Stimulated activated CD4-positive, alpha-beta T cell treated with anti-CD3 and anti-CD28 coated beads, Interleukin-2, amount 100 ng/mL, for 4 hours (primary cell): ENCODE measurements around the gene CCDC127.
"Not testable (repeated sequence)": the region's sequence is repeated elsewhere in the genome, so short reads cannot be mapped to it uniquely, and the experiment has no call there.

ENCODE experiments used
- DNase-seq: peaks from one replicate; pipeline ENCODE4 v3.0.0-alpha.2; 2020; ENCODE audit warnings: low read depth

The CCDC127 gene

GRCh38 chr5:234450-234849 is 16.5 kb upstream of the CCDC127 start:
- DNase-seq = no peak

- not testable (repeated sequence) for DNase-seq
Observed at GRCh38 chr5:233426-233825, 15.5 kb upstream of the CCDC127 start.

GRCh38 chr5:231661-232060 is 13.7 kb upstream of the CCDC127 start:
- no peak for DNase-seq

- DNase-seq = no peak
Observed at GRCh38 chr5:230711-231110, 12.8 kb upstream of the CCDC127 start.

GRCh38 chr5:228886-229285 is 10.9 kb upstream of the CCDC127 start:
- DNase-seq = no peak

GRCh38 chr5:227375-227774 is 9.4 kb upstream of the CCDC127 start:
- not testable (repeated sequence) for DNase-seq

DNA sequence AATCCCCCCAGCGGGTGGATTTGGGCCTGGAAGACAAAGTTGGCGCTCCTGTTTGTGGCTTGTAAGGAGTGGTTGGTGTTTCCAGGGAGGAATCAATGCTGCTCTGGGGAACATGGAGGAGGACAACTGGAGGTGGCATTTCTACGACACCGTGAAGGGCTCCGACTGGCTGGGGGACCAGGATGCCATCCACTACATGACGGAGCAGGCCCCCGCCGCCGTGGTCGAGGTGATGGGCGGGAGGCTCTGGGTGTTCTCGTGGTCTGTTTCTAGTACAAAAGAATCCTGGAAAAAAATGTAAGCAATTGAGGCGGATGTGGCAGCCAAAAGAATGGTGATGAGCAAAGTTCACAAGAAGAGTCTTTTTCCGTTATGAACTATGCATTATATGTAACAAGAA is 7.4 kb upstream of the CCDC127 start:
- DNase-seq = no peak

DNA sequence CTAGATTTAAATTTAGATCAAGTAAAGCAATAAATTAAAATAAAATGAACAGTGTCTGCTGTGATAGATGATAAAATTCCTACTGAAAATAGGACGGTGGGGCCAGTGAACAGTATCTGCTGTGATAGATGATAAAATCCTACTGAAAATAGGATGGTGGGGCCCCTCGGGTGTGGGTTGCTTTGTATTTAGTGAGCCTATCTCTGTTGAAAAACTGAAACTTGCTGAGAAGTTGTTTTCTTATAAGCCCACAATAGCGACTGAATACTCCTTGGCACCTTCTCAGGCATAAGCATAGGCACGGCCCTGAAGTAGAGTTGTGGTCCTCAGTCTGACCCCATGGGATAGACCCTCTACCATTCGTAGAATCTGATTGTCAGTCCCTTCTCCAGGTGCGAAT is 5.8 kb upstream of the CCDC127 start:
- no peak for DNase-seq

- not testable (repeated sequence) for DNase-seq
Observed at GRCh38 chr5:222951-223715, 5.2 kb upstream of the CCDC127 start.

GRCh38 chr5:219991-220390 is 2.0 kb upstream of the CCDC127 start:
- DNase-seq = no peak

DNA sequence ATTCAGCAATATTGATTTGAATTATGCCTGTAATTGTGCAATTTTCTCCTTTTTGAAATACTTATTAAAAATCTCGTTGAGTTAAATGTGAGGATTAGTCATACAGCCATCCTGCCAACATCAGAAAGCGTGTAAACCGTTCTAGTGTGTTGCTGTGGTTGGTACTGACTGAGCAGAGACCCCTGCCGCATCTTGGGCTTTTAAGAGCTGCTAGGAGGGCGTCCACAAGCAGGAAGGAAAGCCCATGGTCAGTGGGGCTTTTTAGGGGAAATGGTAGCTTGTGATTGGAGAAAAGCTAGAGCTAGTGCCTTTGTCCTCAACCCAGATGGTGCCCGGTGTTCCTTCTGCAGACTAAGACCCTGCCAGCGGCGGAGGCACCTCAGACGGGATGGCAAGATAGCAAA is 1.5 kb upstream of the CCDC127 start:
- DNase-seq = no peak

GRCh38 chr5:218457-219291 is 721 bp upstream of the CCDC127 start:
- DNase-seq = no peak

GRCh38 chr5:216076-216475 is 1.9 kb downstream of the CCDC127 start:
- DNase-seq = not testable (repeated sequence)

- not testable (repeated sequence) for DNase-seq
Observed at GRCh38 chr5:215256-215655, 2.7 kb downstream of the CCDC127 start.

DNA sequence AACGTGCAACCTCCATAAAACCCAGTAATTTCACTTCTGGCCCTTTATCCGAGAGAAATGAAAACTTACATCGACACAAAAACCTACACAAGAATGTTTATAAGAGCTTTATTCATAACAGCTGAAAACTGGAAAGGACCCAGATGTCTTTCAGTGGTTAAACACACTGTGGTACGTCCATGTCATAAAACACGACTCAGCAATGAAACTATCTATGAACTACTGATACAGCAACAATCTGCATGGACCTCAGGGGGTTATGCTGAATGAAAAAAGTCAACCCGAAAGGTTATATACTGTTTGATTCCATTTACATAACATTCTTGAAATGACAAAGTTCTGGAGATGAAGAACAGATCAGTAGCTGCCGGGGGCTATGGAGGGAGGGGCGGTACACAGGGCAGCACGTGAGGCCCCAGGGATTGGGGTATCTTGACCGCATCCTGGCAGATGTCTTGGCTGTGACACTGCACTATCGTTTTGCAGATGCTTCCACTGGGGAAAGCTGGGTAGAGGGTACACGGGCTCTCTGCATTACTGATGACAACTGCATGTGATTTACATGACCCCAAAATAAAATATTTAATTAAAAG is 4.1 kb downstream of the CCDC127 start:
- DNase-seq = no peak

- no peak for DNase-seq
Observed at GRCh38 chr5:208449-209114, 9.4 kb downstream of the CCDC127 start.

DNA sequence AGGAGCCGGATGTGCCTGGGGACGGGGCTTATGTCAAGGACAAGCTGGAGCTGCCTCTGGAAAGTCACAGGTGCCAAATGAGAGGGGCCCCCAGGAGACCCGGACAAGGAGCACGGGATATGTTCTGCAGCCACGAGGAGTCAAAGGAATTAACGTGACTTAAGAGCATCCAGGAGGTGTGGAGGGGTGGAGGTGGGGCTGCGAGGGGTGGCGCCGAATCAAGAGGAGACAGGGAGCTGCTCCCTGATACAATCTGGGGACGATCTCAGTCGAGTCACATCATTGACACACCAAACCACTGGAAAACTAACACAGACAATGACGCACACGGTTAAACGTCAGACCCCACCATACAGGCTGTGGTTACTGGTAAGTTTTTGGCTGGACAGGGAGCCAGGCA is 10.4 kb downstream of the CCDC127 start:
- no peak for DNase-seq

DNA sequence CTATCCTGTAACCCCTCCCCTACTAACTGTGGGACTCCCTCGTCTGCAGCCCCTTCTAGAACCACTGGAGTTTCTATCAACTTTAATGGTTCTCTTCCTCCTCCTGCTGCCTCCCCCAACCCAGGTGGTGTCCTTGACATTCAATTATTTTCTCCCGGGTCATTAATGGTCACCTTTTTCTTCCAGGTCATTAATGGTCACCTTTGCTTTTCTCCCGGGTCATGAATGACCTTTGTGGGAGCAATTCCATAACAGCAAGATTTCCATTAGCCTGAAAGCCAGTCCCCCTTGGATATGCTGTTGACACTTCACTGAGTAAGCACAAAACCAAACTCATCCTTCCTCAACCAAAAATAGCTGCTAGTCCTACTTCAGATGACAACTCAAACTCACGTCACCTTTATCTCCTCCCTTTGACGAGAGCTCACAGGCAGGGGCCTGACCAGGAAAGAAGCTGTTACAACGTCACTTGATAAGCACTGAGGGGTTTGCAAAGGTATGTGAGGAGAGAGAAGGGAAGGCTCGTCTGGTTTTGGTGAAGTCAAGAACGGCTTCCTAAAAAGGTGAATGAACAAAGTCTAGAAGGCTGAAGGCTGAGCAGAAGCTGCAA is 10.9 kb downstream of the CCDC127 start:
- DNase-seq = no peak

GRCh38 chr5:206406-206805 is 11.5 kb downstream of the CCDC127 start:
- DNase-seq = no peak

DNA sequence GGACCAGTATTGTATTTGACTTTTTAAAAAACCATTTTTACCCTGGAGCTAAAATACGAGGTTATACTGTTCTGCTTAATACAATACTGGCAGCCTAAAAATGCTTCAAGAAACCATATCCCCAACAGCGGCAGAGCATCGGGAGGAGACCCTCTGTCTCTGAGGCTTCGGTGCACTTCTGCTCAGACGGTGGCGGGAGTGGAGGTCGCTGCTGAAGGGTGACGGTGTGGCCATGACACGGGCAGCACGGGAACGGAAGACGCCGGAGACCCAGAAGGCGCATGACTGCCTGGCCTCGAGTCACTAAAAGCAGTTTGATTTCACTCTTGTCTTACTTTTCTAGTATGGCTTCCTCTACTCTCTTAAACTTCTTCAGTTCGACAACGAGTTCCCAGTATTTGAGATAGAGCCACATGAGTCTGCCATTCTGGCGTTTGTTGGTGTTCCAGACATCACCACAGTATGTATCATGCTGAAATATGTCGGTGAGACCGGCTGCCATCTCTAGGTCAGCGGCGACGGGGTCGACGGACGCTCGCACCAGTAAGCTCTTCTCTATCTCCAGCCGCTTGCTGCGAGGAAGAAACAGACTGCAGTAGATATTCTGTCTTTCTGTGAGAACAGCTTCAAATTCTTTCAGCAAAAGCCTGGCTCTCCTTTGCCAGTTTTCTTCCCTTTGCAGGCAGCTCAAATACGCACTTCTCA is 12.8 kb downstream of the CCDC127 start:
- no peak for DNase-seq

DNA sequence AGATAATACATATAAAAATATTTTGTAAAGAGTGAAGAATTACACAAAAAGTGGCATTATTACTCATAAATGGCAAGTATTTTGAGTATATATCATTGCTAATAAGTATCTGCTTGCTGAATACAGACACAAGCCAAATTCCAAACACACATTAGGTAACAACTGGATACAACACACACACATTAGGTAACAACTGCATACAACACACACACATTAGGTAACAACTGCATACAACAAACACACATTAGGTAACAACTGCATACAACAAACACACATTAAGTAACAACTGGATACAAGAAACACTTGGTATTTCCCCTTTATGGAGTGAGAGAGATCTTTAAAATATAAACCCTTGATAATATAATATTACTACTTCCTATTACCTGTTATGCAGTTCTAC is 13.5 kb downstream of the CCDC127 start:
- DNase-seq = no peak
